Effector CD4-positive, alpha-beta T cell (primary cell): ENCODE results near the gene BOD1L1.
A peak's percentile ranks its signal among the peaks of the same experiment; 100 is the strongest.

Experiments
- DNase-seq: peaks from one replicate; pipeline ENCODE4 v3.0.0-alpha.2; 2020

BOD1L1 gene

GRCh38 chr4:13555325-13555724 lies 72.2 kb downstream of the BOD1L1 start:
- DNase-seq, result no peak

DNA sequence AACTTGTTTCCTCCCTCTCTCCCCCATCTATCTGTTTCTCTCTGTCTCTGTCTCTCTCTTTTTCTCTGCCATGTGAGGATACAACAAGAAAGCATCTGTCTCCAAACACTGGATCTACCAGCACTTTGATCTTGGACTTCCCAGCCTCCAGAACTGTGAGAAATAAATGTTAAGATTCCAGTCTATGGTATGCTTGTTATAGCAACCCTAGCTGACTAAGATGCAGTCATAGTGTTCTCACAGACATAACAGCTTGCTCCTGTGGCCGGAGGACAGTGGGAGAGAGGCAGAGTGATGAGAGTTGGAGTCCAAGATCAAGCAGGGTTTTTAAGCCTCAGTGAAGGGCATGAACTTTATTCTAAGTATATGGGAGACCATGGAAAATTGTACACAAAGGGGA lies 74.4 kb downstream of the BOD1L1 start:
- DNase-seq, result no peak

- DNase-seq, result peak; percentile 65
These were observed 78.5 kb downstream of the BOD1L1 start for GRCh38 chr4:13548984-13549546.

DNA sequence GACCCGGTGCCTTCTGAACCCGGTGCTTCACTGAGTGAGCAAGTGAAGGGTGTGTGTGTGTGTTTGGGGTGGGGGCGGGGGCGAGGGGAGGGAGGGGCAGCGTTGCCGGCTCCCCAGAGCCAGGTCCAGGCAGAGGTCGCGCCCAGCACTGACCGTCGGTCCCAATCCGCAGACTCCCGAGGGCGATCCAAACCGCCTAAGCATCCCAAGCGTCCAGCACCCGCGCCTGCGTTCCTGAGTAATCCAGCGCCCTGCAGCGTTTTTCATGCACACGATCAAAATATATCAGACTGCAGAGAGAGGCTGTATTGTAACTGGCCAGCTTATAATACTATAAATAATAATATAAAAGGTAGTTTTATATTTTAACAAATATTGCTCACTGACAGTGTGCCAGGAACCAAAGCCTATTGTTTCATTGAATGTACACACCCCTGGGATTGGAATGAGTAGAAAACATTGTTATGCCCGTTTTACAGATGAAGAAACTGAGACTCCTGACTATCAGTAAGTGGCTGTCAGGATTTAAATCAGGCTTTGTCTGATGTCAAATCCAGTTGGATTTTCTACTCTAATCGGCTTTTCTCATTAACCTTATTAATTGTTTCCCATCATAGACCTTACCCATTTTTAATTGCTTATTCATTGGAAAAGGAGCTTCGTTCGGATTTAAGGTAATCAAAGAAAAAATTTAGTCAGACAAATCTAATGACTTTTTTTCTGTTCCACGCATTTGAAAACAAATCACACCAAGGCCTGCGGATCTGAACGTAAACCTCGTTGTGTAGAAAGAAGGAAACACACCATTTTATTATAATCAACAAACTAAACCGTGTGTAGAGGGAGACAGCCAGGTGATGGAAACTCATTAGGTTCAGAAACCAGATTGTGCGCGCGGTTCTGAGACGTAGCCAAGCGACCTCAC lies 79.2 kb downstream of the BOD1L1 start:
- no peak for DNase-seq

- no peak for DNase-seq
These were observed 80.0 kb downstream of the BOD1L1 start for GRCh38 chr4:13547485-13548041.

DNA sequence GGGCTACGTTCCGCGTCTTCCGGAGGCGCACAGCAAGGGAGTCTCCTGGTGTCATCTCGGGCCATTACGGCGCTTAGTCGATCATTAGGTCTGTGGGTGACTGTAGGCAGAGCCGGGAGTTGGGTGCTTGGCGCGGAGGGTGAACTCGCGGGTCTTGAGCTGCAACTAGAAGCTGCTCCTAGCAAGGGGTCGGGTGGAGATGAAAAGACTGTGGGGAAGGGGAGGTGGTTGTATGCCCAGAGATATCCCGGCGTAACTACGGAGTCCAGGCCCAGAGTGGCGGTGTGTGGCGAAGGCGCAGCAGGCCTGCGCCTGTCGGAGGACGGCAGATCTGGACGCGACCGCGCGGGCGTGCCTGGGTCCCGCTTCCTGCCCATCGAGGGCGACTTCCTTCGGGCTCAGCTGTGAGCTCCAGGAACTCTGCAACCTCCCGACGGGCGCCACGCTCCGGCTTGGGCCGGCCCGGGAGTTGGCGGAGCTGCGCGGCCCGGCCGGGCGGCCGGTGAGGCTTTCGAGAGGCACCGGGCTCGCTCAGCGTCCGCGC lies 80.5 kb downstream of the BOD1L1 start:
- no peak for DNase-seq

GRCh38 chr4:13546142-13546940 lies 81.2 kb downstream of the BOD1L1 start:
- DNase-seq, result no peak

DNA sequence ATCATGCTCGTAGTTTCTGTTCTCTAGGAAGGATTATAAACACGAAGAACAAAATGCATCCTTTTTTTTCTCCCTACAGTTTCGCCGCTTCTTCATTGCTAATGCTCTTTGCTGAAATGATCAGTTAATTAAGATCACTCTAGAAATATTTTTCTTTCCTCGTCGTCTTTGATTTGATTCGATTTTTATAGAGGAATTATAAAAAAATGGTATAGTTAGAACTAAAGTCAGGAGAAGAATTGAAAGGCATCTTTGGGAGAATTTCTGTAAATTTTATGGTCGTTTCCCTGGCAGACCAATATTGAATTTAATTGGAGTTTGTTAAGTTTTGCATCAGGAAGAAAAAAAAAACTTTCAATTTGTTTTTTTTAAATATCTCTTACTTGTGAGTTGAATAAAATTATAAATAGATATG lies 82.1 kb downstream of the BOD1L1 start:
- DNase-seq, result no peak

GRCh38 chr4:13544606-13545393 lies 82.7 kb downstream of the BOD1L1 start:
- DNase-seq, result no peak

GRCh38 chr4:13543839-13544605 lies 83.5 kb downstream of the BOD1L1 start, which contains the start of gene NKX3-2:
Gene NKX3-2 (minus strand): TSS chr4:13544508. CDS start chr4:13544414, 94 bp downstream.
- no peak for DNase-seq

- DNase-seq, result no peak
These were observed 84.3 kb downstream of the BOD1L1 start for GRCh38 chr4:13543032-13543838.

DNA sequence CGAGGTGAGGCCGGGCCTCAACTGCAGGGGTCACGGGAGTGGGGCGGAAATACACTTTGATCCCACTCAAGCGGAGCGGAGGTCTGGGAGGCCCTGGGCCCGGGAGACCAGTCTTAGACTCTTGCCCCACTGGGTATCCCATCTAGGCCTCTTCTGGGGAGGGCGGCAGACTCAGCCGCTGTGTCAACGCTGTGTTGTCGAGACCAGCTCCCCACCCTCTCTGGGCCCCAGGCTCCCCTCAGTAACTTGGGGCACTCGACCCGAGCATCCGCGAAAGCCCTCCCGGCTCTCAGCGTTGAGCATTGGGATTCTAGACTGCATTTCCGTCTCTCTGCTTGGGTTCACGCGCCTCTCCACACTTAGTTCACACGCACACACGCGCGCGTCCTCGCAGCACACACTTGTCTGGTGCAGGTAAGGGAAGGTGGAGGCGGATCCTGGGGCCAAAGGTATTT lies 84.9 kb downstream of the BOD1L1 start:
- no peak for DNase-seq

GRCh38 chr4:13541720-13542576 lies 85.6 kb downstream of the BOD1L1 start:
- DNase-seq, result no peak

GRCh38 chr4:13541176-13541604 lies 86.3 kb downstream of the BOD1L1 start:
- no peak for DNase-seq

DNA sequence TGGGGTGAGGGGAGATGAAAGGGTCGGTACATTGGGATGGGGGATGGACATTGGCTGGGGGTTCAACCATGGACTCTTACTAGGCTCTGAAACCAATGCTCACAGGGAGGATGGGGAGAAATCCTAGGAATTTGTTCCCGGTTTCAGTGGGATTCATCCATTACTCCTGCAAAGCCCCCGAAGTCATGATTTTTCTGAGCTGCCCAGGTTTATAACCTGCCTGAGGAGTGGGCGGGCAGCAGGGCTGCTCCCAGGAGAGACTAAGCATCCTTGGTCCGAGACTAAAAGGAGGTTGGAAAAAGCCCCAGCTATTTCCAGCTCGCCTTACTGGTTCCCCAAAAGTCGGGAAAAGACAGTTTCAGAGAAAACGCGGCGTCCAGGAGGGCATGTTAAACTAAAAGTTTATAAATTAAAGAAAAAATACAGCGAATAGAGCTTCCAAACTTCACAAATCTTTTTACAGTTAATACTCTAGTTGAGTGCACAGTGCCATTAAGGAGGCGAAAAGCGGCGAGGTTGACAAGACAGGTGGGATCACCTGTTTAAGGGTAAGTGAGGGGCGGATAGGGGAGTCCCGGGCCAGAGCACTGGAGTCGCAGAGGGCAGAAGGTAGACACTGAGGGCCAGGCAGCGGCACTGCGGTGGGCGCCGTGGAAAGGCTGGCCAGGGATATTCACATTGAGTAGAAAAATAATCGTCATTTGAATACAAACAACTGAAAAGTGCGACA lies 86.9 kb downstream of the BOD1L1 start:
- no peak for DNase-seq

DNA sequence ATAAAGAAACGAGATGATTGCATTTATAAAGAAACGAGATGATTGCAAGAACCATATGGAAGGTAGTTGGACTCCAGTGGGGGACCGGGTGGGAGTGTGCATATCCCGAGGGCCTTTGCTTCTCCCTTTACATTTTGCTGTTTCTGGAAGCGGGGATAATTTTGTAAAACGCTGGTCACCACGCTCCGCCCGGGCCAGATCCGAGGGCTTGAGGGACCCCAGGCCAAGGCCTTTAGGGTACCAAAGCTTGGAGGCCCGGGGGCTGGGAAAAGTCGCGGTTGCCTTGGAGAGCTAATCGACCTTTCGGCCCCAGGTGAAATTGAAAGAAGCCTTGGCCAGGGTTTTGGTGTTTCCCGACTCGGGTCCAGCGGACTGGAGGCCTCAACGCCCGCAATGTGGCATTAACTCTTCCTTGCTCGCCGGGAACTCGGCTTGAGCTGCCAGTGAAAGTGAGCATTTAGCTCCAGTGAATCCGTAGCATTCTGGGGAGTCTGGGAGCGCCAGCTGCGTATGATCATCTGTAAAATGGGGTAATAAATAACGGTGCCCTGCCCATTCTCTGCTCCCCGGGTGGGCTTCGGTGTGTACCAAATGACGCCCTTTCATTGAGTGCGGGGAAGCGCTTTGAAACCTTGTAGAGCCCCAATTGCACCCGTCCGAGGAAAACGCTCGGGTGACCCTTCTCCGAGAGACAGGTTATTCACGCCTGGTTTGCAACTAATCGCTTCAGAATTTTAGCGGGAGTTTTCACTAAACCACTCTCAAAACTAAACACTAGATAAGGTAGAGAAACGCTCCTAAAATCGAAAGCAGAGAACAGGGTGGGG lies 87.7 kb downstream of the BOD1L1 start:
- DNase-seq, result no peak

DNA sequence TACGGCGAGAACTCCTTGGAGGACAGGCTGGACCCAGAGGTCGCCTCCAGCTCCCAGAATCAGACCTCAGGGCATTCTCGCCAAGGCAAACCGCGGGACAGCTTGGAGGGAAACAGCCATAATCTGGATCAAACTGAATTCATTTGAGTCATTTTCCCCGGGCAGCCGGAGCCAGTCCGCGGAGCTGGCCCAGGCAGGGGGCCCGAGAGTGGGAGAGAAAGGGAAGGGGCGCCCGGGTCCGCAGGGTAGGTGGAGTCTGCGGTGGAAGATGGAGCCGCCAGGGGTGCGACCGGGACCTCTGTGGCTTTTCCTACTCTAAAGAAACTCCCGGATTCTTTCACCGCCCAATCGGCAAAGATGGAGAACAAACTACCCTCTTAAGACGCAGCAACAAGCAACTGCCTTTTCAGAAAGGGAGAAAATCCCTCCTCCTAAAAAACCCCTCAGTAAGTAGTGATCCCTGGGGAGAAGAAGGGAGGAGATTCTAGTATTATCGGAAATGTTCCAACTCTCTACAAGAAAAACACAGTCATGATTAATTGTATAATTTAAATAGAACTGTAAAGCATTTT lies 88.4 kb downstream of the BOD1L1 start:
- no peak for DNase-seq
